RWPE1 (cell line): ENCODE data around the gene TBCK.
"Not testable (repeated sequence)": the region's sequence is repeated elsewhere in the genome, so short reads cannot be mapped to it uniquely, and the experiment has no call there.

ENCODE experiments used
- CTCF ChIA-PET: fragments of 350-600 bp; sonication (Branson Sonifier 250); formaldehyde crosslinking; extraction: SDS; loops from one replicate; lab custom pipeline; 2021; lab: Yijun Ruan, JAX
- POLR2A ChIA-PET: fragments of 400-600 bp; formaldehyde crosslinking; extraction: SDS; loops from one replicate; lab custom pipeline; 2020; ENCODE audit warnings: antibody characterized with exemption; ENCODE audit not compliant: low non-redundant PET; lab: Yijun Ruan, JAX
- DNase-seq: peaks from one replicate; pipeline ENCODE4 v3.0.0; 2012; ENCODE audit warnings: low spot score
- H3K27ac ChIP-seq: fragments of 450-650 bp; 2 replicates; pipeline ENCODE4 v1.5.1; 2017
- TF ChIP-seq, protein P1 (sequence below): fragments of 450-650 bp; conservative IDR thresholded peaks from 2 replicates; pipeline ENCODE4 v1.5.1; 2017; ENCODE audit warnings: low read depth, mild to moderate bottlenecking

The TBCK gene

DNA sequence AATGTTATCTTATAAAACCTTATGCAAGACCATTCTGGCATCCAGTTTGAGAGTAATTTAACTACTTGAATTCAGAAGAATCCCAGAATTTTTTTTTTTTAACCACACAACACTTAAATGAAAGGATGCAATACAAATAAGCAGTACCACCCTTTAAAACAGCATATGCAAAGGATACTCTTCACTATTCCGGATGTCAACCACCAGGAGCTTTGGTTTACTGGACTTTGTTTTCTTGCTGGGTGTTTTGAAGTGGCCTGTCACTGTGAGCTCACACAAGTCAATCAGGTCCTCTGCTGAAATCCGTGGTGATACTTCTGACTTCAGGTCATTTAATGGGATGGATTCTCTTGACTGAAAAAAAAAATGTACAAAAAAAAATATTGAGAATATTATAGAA, 200.0 kb downstream of the TBCK start:
- ChIA-PET CTCF (no interaction called here), POLR2A (no interaction called here)
- TF ChIP-seq, protein P1, sequence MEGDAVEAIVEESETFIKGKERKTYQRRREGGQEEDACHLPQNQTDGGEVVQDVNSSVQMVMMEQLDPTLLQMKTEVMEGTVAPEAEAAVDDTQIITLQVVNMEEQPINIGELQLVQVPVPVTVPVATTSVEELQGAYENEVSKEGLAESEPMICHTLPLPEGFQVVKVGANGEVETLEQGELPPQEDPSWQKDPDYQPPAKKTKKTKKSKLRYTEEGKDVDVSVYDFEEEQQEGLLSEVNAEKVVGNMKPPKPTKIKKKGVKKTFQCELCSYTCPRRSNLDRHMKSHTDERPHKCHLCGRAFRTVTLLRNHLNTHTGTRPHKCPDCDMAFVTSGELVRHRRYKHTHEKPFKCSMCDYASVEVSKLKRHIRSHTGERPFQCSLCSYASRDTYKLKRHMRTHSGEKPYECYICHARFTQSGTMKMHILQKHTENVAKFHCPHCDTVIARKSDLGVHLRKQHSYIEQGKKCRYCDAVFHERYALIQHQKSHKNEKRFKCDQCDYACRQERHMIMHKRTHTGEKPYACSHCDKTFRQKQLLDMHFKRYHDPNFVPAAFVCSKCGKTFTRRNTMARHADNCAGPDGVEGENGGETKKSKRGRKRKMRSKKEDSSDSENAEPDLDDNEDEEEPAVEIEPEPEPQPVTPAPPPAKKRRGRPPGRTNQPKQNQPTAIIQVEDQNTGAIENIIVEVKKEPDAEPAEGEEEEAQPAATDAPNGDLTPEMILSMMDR: no peak
- no peak for DNase-seq
- H3K27ac ChIP-seq: no peak overlapping the region

DNA sequence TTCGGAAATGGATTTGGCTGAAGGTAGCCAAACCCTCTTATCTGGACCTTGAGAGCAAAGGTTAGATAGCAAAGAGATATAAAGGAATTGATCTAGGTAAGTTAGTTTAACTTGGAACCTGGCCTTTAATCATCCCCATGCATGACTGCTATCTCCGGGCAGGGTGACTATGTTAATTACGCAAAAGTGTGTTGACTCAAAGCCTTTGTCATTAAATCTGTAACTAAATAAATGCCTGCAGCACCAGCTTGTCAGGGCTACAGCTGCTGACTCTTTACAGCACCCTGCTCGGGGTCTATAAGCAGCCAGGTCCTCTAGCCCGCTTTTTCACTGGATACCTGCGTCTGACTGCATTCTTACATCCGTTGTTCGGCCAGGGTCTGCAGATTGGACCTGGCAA, 201.7 kb downstream of the TBCK start:
- no peak overlapping the region for H3K27ac ChIP-seq
- TF ChIP-seq, protein P1: no peak
- ChIA-PET CTCF (no interaction called here), POLR2A (no interaction called here)
- DNase-seq: no peak

DNA sequence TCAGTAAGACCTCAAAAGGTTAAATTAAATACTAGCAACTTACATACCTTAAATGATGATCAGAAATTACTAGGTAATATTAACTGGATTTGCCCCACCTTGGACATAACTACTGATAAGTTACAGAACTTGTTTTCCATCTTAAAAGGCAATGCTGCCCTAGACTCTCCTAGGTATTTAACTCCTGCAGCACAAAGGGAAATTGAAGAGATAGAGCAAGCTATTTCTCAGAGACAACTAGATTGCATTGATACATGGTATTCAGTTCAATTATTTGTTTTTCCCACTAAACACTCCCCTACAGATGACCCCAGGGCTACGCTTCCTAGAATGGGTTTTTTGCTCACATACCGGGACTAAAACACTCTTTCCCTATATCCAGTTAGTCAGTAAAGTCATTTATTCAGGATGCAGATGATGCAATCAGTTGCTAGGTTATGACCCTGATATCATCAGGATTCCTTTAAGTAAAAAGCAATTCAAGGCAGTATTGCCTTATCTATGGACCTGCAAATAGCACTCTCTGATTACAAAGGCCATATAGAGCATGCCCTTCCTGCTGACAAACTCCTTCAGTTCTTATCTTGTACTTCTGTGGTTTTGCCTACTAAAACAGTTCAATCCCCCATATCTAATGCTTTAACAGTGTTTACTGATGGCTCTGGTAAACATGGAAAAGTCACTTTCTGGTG, 204.1 kb downstream of the TBCK start:
- POLR2A ChIA-PET, H3K27ac ChIP-seq, CTCF ChIA-PET, DNase-seq: not testable (repeated sequence)

DNA sequence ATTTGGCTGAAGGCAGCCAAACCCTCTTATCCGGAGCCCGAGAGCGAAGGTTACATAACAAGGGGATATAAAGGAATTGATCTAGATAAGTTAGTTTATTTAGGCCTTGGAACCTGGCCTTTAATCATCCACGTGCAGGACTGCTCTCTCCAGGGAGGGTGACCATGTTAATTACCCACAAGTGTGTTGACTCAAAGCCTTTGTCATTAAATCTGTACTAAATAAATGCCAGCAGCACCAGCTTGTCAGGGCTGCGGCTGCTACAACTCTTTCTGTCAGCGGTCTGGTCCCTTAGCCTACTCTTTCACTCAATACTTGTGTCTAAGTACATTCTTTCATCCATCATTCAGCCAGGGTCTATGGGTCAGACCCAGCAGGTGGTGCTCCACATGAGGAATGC, 206.1 kb downstream of the TBCK start:
- TF ChIP-seq, protein P1: no peak
- DNase-seq: no peak
- ChIA-PET CTCF (interaction anchor here (0.6 kb wide), 1 partner anchor 8 kb away, joined by 5 read pairs; no protein-coding TSS in a partner anchor), POLR2A (no interaction called here)
- no peak overlapping the region for H3K27ac ChIP-seq

DNA sequence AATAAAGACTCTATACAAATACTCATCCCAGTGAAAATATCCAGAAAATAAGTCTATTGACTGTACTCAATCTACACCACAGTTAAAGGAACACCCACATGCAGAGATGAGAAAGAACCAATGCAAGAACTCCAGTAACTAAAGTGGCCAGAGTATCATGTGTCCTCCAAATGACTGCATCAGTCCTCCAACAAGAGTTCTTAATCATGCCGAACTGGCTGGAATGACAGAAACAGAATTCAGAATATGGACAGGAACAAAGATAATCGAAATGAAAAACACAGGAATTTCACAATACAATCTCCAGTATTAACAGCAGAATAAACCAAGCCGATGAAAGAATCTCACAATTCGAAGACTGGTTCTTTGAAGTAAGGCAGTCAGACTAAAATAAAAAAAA, 210.3 kb downstream of the TBCK start:
- TF ChIP-seq, protein P1: no peak
- H3K27ac ChIP-seq: no peak overlapping the region
- ChIA-PET CTCF (no interaction called here), POLR2A (no interaction called here)
- no peak for DNase-seq

DNA sequence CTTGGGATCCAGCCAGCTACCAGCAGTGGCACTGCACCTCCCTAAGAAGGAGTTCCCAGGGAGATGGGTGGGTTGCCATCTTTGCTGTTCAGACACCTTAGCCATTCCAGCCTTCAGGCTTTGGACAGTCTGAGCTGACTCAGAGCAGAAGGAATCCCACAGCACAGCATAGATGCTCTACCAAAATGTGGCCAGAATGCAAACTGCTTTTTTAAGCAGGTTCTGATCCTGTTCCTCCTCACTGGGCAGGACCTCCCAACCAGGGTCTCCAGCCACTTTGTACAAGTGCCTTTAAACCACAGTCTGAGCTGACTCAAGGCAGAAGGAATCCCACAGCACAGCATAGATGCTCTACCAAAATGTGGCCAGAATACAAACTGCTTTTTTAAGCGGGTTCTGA, 211.7 kb downstream of the TBCK start:
- no peak overlapping the region for H3K27ac ChIP-seq
- TF ChIP-seq, protein P1: no peak
- ChIA-PET POLR2A (no interaction called here), CTCF (interaction anchor here (1.2 kb wide), 1 partner anchor 58 kb away, joined by 3 read pairs; no protein-coding TSS in a partner anchor)
- DNase-seq: no peak

DNA sequence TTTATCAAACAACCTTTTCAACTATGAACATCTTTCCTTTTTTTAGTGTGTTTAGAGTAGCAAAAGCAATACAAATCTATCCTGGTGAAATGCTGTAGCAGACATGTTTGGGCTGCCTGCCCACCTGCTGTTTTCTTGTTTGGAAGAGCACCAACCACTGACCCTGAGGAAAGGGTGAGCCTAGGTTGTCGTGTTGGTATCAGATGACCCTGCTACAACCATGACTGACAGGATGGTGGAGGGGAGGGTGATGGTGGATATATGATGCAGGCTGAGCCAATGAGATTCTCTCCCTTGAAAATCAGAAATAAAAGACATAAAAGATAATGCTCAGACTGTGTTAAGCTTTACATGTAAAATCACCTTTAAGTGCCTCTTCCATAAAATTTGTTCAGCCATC, 219.6 kb downstream of the TBCK start:
- DNase-seq: no peak
- POLR2A ChIA-PET: no interaction called here
- no peak overlapping the region for H3K27ac ChIP-seq
- CTCF ChIA-PET: no interaction called here
- TF ChIP-seq, protein P1: no peak
